Thyroid gland (tissue), 4 donors: ENCODE measurements around the gene RSPRY1. TPM values are rescaled to one million over a fixed set of nuclear protein-coding genes. Genes with fewer than 3 reads are reported as not detected.

Experiments used
- DNase-seq, 2 donors: peaks; one replicate each; pipeline ENCODE4 v3.0.0-alpha.2; 2019
- H3K27ac ChIP-seq, 3 donors: fragments of 200-600 bp; sonication (generic); 1 replicate in 2 of 3; 2 replicates in 1 of 3; pipeline ENCODE4 v1.5.1; 2016 to 2019; ENCODE audit warnings: mild to moderate bottlenecking in 1 of 3, moderate library complexity in 1 of 3
- H3K27me3 ChIP-seq: fragments of 200-600 bp; sonication (generic); one replicate; pipeline ENCODE4 v1.5.1; 2019
- H3K36me3 ChIP-seq, 2 donors: fragments of 200-600 bp; sonication (generic); one replicate each; pipeline ENCODE4 v1.5.1; 2016 to 2019
- H3K4me1 ChIP-seq, 2 donors: fragments of 200-600 bp; sonication (generic); one replicate each; pipeline ENCODE4 v1.5.1; 2017 to 2019
- H3K4me3 ChIP-seq, 3 donors: fragments of 200-600 bp; sonication (generic); replicated peaks in 1 of 3; 1 replicate in 2 of 3; 2 replicates in 1 of 3; pipeline ENCODE4 v1.5.1; 2016; ENCODE audit warnings: mild to moderate bottlenecking in 1 of 3
- H3K9me3 ChIP-seq: fragments of 200-600 bp; sonication (generic); one replicate; pipeline ENCODE4 v1.5.1; 2017
- POLR2A ChIP-seq, 2 donors: fragments of 450-650 bp; IDR thresholded peaks; one replicate each; pipeline ENCODE4 v1.6.1; 2017; ENCODE audit warnings: antibody characterized with exemption in 2 of 2, mild to moderate bottlenecking in 2 of 2, moderate library complexity in 1 of 2
- WGBS, 2 donors: methylation state at CpG; one replicate each; pipeline ENCODE4 v1.1.5; 2017; 5-methylcytosine and 5-hydroxymethylcytosine counted together
- intact Hi-C: fragments of 100-400 bp; cut with DNase I; formaldehyde crosslinking; loops from one replicate; pipeline ENCODE4 v1.15.1; 2023
- total RNA-seq, 4 donors: library from RNA; depleted of rRNA; stranded (reverse); fragments of >200 nt; gene quantifications; one replicate each; pipeline ENCODE4 v1.2.3, GENCODE V29; 2016
- TF ChIP-seq, protein P1 (sequence below), 6 experiments: fragments of 200-600 bp in 3 of 6; fragments of 450-650 bp in 3 of 6; sonication (generic) in 3 of 6; IDR thresholded peaks; one replicate each; pipeline ENCODE4 v1.5.1; 2016 to 2019; ENCODE audit warnings: antibody characterized with exemption in 6 of 6, mild to moderate bottlenecking in 2 of 6, inconsistent platforms in 1 of 6, moderate library complexity in 1 of 6

Gene RSPRY1
- total RNA-seq, 4 donors from 2014 or later: 42.6 to 59.2 (median 53.9) TPM

DNA sequence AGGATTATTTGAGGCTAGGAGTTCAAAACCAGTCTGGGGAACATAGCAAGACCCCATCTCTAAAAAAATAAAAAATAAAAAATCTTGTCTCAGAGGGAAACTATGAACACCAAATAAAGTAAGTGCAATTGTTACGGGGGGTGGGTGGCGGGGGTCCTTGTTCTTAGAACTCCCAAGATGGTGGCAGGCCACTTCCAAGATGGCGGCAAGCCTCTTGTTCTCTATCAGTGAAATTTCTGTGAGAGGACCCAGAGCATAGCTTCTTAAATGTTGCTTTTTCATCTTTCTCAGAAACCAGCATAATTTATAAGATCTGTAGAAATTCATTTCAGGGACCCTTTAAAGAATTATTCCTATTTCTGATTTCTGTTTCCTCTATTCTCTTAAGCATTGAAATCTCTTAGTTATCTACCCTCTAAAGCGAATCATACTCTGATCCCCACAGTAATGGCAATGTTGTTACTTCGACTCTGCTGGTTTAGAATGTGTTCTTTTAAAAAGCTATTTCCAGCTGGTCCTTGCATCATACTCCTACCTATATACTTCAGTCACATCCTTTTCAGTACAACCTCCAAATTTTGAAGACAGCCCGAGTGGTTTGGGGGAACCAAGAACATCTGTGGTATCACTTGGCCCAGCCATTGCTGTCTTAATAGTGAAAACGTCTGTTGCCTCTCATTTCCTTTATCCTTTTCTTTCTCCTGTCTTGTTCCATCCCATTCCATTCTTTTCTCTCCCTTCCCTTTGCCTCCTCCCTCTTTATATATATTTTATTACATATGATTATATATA lies 16.2 kb downstream of the RSPRY1 start:
- Histone ChIP-seq H3K4me3 (no peak overlapping the region), H3K9me3 (no peaks in the 10 kb centered on the region), H3K27ac (no peak overlapping the region), H3K36me3 (peaks cover 13 to 14% of the 10 kb centered on the region in 2 donors), H3K27me3 (no peaks in the 10 kb centered on the region), H3K4me1 (peaks cover 0 to 8% of the 10 kb centered on the region in 2 donors)
- TF ChIP-seq POLR2A (IDR thresholded peaks at IDR 0.05): no peak
- TF ChIP-seq, protein P1, sequence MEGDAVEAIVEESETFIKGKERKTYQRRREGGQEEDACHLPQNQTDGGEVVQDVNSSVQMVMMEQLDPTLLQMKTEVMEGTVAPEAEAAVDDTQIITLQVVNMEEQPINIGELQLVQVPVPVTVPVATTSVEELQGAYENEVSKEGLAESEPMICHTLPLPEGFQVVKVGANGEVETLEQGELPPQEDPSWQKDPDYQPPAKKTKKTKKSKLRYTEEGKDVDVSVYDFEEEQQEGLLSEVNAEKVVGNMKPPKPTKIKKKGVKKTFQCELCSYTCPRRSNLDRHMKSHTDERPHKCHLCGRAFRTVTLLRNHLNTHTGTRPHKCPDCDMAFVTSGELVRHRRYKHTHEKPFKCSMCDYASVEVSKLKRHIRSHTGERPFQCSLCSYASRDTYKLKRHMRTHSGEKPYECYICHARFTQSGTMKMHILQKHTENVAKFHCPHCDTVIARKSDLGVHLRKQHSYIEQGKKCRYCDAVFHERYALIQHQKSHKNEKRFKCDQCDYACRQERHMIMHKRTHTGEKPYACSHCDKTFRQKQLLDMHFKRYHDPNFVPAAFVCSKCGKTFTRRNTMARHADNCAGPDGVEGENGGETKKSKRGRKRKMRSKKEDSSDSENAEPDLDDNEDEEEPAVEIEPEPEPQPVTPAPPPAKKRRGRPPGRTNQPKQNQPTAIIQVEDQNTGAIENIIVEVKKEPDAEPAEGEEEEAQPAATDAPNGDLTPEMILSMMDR (IDR thresholded peaks at IDR 0.05): no peak
- WGBS, 2 donors: 92 to 95% methylated on average over 7 of the region's 7 CpGs
- DNase-seq: no peak
- intact Hi-C loops: no loop called here

DNA sequence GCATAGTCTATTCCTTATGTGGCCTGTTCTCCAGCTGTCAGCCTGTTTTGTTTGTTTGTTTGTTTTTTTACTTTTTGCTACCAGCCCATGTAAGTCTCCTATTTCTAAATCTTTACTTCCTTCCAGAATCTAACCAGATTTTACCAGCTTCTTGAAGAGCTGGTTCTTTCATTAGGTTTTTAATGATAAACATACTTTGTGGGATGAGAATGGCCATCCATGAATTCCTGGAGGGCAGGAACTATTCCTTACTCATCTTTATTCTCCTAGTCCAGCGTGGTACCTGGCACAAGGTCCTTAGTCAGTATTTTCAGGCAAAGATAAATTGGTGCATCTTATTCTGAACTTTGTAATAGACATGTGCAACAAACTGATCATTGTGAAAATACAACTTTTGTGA lies 17.3 kb downstream of the RSPRY1 start:
- H3K4me1 ChIP-seq: peaks cover 0 to 5% of the 10 kb centered on the region in 2 donors
- DNase-seq: no peak
- intact Hi-C loops: no loop called here
- H3K36me3 ChIP-seq: peaks cover 14% of the 10 kb centered on the region in 2 donors
- no peaks in the 10 kb centered on the region for H3K27me3 ChIP-seq
- no peak for TF ChIP-seq POLR2A (IDR thresholded peaks at IDR 0.05)
- TF ChIP-seq, protein P1 (IDR thresholded peaks at IDR 0.05): no peak
- no peaks in the 10 kb centered on the region for H3K9me3 ChIP-seq
- WGBS, 2 donors: 87 to 89% methylated on average over 1 of the region's 1 CpG
- no peak overlapping the region for H3K4me3 ChIP-seq
- no peak overlapping the region for H3K27ac ChIP-seq

DNA sequence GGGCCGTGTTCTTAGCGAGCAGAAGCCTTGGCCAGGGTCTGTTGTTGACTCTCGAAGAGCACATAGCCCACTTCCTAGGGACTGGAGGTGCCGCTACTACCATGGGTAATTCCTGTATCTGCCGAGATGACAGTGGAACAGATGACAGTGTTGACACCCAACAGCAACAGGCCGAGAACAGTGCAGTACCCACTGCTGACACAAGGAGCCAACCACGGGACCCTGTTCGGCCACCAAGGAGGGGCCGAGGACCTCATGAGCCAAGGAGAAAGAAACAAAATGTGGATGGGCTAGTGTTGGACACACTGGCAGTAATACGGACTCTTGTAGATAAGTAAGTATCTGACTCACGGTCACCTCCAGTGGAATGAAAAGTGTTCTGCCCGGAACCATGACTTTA lies 18.5 kb downstream of the RSPRY1 start:
- 91 to 93% methylated on average over 12 of the region's 12 CpGs for WGBS, 2 donors
- DNase-seq: no peak
- no peaks in the 10 kb centered on the region for H3K4me1 ChIP-seq
- TF ChIP-seq, protein P1 (IDR thresholded peaks at IDR 0.05): no peak
- TF ChIP-seq POLR2A (IDR thresholded peaks at IDR 0.05): no peak
- peaks cover 19 to 23% of the 10 kb centered on the region in 2 donors for H3K36me3 ChIP-seq
- H3K27me3 ChIP-seq: no peaks in the 10 kb centered on the region
- H3K27ac ChIP-seq: no peak overlapping the region
- intact Hi-C loops: no loop called here
- H3K9me3 ChIP-seq: no peaks in the 10 kb centered on the region
- H3K4me3 ChIP-seq: no peak overlapping the region

DNA sequence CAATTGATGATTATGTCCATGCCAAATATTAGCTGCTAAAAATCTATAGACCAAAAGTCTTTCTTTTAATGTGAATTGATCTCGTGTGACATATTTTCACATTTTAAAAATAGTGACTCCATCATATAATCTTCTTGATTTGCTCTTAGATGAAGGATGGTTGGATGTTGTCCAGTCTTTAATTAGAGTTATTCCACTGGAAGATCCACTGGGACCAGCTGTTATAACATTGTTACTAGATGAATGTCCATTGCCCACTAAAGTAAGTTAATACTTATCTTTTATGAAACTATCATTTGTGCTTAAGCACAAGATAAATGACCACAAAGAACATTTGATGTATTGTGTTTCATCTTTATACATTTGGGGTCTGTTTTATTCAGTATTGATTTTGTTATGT lies 22.8 kb downstream of the RSPRY1 start:
- no peak for DNase-seq
- Histone ChIP-seq H3K4me3 (no peak overlapping the region), H3K36me3 (peaks cover 27 to 38% of the 10 kb centered on the region in 2 donors), H3K27me3 (no peaks in the 10 kb centered on the region), H3K27ac (no peak overlapping the region), H3K9me3 (no peaks in the 10 kb centered on the region), H3K4me1 (no peaks in the 10 kb centered on the region)
- intact Hi-C loops: no loop called here
- 93 to 96% methylated on average over 1 of the region's 1 CpG for WGBS, 2 donors
- TF ChIP-seq, protein P1 (IDR thresholded peaks at IDR 0.05): no peak
- TF ChIP-seq POLR2A (IDR thresholded peaks at IDR 0.05): no peak

DNA sequence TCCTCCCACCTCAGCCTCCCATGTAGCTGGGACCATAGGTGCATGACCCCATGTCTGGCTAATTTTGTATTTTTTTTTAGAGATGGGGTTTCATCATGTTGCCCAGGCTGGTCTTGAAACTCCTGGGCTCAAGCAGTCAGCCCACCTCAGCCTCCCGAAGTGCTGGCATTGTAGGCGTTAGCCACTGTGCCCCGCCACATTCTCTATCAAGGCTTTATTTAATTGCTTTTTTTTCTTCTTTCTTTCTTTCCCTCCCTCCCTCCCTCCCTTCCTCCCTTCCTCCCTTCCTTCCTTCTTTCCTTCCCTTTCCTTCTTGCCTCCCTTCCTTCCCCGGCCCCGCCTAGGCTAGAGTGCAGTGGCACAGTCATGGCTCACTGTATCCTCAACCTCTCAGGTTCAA lies 23.7 kb downstream of the RSPRY1 start:
- intact Hi-C loops: no loop called here
- H3K27me3 ChIP-seq: no peaks in the 10 kb centered on the region
- peaks cover 34 to 44% of the 10 kb centered on the region in 2 donors for H3K36me3 ChIP-seq
- TF ChIP-seq, protein P1 (IDR thresholded peaks at IDR 0.05): no peak
- TF ChIP-seq POLR2A (IDR thresholded peaks at IDR 0.05): no peak
- no peaks in the 10 kb centered on the region for H3K9me3 ChIP-seq
- no peaks in the 10 kb centered on the region for H3K4me1 ChIP-seq
- H3K4me3 ChIP-seq: no peak overlapping the region
- no peak overlapping the region for H3K27ac ChIP-seq
- no peak for DNase-seq
- WGBS, 2 donors: 95 to 98% methylated on average over 5 of the region's 5 CpGs
